Jurkat, Clone E6-1 (cell line): Measurements from ENCODE around the gene ARL8B.
A peak's percentile ranks its signal among the peaks of the same experiment; 100 is the strongest.
"Not testable (repeated sequence)": the region's sequence is repeated elsewhere in the genome, so short reads cannot be mapped to it uniquely, and the experiment has no call there.

Experiments used
- DNase-seq: peaks from one replicate; pipeline ENCODE4 v3.0.0-alpha.2; 2011; ENCODE audit warnings: low read depth, low spot score
- H3K4me3 ChIP-seq: 2 replicates; pipeline ENCODE4 v1.5.1; 2011; ENCODE audit warnings: mild to moderate bottlenecking, low read length, control low read depth, moderate library complexity

ARL8B gene

GRCh38 chr3:5106371-5106770 lies 15.7 kb upstream of the ARL8B start:
- DNase-seq, H3K4me3 ChIP-seq: not testable (repeated sequence)

- not testable (repeated sequence) for DNase-seq, H3K4me3 ChIP-seq
Observed at GRCh38 chr3:5106933-5107334, 15.2 kb upstream of the ARL8B start.

- DNase-seq = no peak
- no peak overlapping the region for H3K4me3 ChIP-seq
Observed at GRCh38 chr3:5110337-5110736, 11.8 kb upstream of the ARL8B start.

GRCh38 chr3:5112043-5112442 lies 10.0 kb upstream of the ARL8B start:
- H3K4me3 ChIP-seq = no peak overlapping the region
- no peak for DNase-seq

GRCh38 chr3:5113726-5114125 lies 8.4 kb upstream of the ARL8B start:
- not testable (repeated sequence) for DNase-seq

GRCh38 chr3:5115506-5116162 lies 6.5 kb upstream of the ARL8B start:
- DNase-seq = no peak
- no peak overlapping the region for H3K4me3 ChIP-seq

More at GRCh38 chr3:5113726-5114125, 8.4 kb upstream of the ARL8B start:
- not testable (repeated sequence) for H3K4me3 ChIP-seq

GRCh38 chr3:5116538-5116937 lies 5.6 kb upstream of the ARL8B start:
- no peak overlapping the region for H3K4me3 ChIP-seq
- no peak for DNase-seq

GRCh38 chr3:5120446-5120845 lies 1.6 kb upstream of the ARL8B start:
- H3K4me3 ChIP-seq = no peak overlapping the region
- DNase-seq = no peak

GRCh38 chr3:5122741-5123706 lies 932 bp downstream of the ARL8B start:
- no peak for DNase-seq
- H3K4me3 ChIP-seq = peak overlapping the region; percentile 93

- peak overlapping the region; percentile 93 for H3K4me3 ChIP-seq
- DNase-seq = no peak
Observed at GRCh38 chr3:5123937-5124336, 1.8 kb downstream of the ARL8B start.

- H3K4me3 ChIP-seq = no peak overlapping the region
- no peak for DNase-seq
Observed at GRCh38 chr3:5126586-5126985, 4.5 kb downstream of the ARL8B start.

GRCh38 chr3:5128849-5129248 lies 6.8 kb downstream of the ARL8B start:
- no peak for DNase-seq
- H3K4me3 ChIP-seq = no peak overlapping the region

- no peak for DNase-seq
- no peak overlapping the region for H3K4me3 ChIP-seq
Observed at GRCh38 chr3:5133239-5134018, 11.3 kb downstream of the ARL8B start.

- no peak for DNase-seq
- H3K4me3 ChIP-seq = no peak overlapping the region
Observed at GRCh38 chr3:5134019-5134391, 11.9 kb downstream of the ARL8B start.

- no peak overlapping the region for H3K4me3 ChIP-seq
- no peak for DNase-seq
Observed at GRCh38 chr3:5134499-5134898, 12.4 kb downstream of the ARL8B start.

GRCh38 chr3:5136211-5136918 lies 14.3 kb downstream of the ARL8B start:
- H3K4me3 ChIP-seq = no peak overlapping the region
- DNase-seq = peak; percentile 77

- no peak for DNase-seq
- no peak overlapping the region for H3K4me3 ChIP-seq
Observed at GRCh38 chr3:5136919-5137429, 14.9 kb downstream of the ARL8B start.

GRCh38 chr3:5138214-5138981 lies 16.3 kb downstream of the ARL8B start:
- no peak for DNase-seq
- no peak overlapping the region for H3K4me3 ChIP-seq
